ENCODE data around the gene TENM3.
"Not testable (repeated sequence)": the region's sequence is repeated elsewhere in the genome, so short reads cannot be mapped to it uniquely, and the experiment has no call there.

Gene TENM3

GRCh38 chr4:182804131-182804530 is 560.9 kb downstream of the TENM3 start:
- no peak for DNase-seq

- no peak for DNase-seq
Observed at GRCh38 chr4:182805321-182805720, 562.1 kb downstream of the TENM3 start.

- DNase-seq = no peak
Observed at GRCh38 chr4:182805750-182806149, 562.5 kb downstream of the TENM3 start.

GRCh38 chr4:182806259-182807252 is 563.4 kb downstream of the TENM3 start:
- peak; percentile 19 for DNase-seq

GRCh38 chr4:182807346-182807745 is 564.1 kb downstream of the TENM3 start:
- no peak for DNase-seq

GRCh38 chr4:182807767-182808548 is 564.8 kb downstream of the TENM3 start:
- no peak for DNase-seq

- no peak for DNase-seq
Observed at GRCh38 chr4:182808673-182809416, 565.6 kb downstream of the TENM3 start.

GRCh38 chr4:182809417-182810102 is 566.4 kb downstream of the TENM3 start:
- no peak for DNase-seq

- no peak for DNase-seq
Observed at GRCh38 chr4:182810103-182810615, 567.0 kb downstream of the TENM3 start.

GRCh38 chr4:182812916-182813315 is 569.7 kb downstream of the TENM3 start:
- DNase-seq = no peak

GRCh38 chr4:182814065-182814464 is 570.9 kb downstream of the TENM3 start:
- not testable (repeated sequence) for DNase-seq

GRCh38 chr4:182818926-182819730 is 575.9 kb downstream of the TENM3 start:
- no peak for DNase-seq

- no peak for DNase-seq
Observed at GRCh38 chr4:182819751-182820150, 576.5 kb downstream of the TENM3 start.

GRCh38 chr4:182822554-182822953 is 579.4 kb downstream of the TENM3 start:
- DNase-seq = no peak

GRCh38 chr4:182823576-182823975 is 580.4 kb downstream of the TENM3 start:
- no peak for DNase-seq

- DNase-seq = no peak
Observed at GRCh38 chr4:182825003-182825402, 581.8 kb downstream of the TENM3 start.

GRCh38 chr4:182825786-182826185 is 582.6 kb downstream of the TENM3 start:
- DNase-seq = no peak

- DNase-seq = no peak
Observed at GRCh38 chr4:182826391-182826790, 583.2 kb downstream of the TENM3 start.

GRCh38 chr4:182827166-182827565 is 584.0 kb downstream of the TENM3 start:
- DNase-seq = no peak

- no peak for DNase-seq
Observed at GRCh38 chr4:182827954-182828353, 584.8 kb downstream of the TENM3 start.

GRCh38 chr4:182828360-182829025 is 585.3 kb downstream of the TENM3 start:
- no peak for DNase-seq
